ENCODE data around the gene EEF1AKMT4.

EEF1AKMT4 gene

DNA sequence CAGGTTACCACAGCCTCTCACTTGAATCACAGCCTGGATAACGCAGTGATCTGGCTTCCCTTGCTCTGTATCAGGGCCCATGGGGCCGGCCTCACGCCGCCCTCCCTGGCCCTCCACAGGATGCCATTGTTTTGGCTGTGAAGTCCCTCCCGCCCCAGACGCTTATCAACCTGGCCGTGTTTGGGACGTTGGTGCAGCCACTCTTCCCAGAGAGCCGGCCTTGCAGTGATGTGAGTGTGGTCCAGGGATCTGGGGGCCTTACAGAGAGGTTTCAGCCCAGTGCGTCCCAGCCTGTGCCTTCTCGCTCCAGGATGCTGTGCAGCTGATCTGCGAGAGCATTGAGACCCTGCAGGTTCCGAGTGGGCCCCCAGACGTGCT, 13.4 kb upstream of the EEF1AKMT4 start:
- no peak for DNase-seq

DNA sequence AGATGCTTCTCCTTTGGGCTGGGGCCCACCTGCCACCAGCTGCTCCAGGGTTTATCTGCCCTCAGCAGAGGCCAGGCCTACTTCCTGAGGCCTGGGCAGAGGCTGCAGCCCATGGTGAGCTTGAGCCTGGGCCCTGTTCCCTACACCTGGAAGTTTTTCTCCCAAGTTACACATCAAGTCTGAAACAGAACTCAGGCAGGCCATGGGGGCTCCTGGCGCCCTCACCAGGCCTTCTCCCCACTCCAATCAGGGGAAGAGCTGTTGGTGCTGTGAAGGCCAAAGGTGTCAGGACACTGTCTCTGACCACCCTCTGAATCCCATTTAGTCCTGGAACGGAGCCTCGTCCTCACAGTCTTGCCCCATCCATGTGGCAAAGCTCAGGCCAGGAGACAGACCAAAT, 12.8 kb upstream of the EEF1AKMT4 start:
- no peak for DNase-seq

DNA sequence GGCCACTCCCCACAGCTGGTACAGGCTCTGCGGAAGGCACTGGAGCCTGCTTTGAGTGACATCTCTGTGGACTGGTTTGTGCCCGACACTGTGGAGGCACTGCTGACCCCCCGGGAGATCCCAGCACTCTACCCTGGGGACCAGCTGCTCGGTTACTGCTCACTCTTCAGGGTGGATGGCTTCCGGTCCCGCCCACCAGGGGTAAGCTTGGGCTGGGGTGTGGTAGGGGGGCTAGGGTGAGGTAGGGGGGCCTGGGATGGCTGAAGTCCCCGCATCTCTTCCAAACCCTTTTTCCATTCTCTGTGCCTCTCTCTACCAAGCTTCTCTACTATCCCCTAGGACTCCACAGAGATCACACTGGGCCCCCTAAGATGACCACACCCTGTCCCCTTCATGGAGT, 12.3 kb upstream of the EEF1AKMT4 start:
- no peak for DNase-seq

DNA sequence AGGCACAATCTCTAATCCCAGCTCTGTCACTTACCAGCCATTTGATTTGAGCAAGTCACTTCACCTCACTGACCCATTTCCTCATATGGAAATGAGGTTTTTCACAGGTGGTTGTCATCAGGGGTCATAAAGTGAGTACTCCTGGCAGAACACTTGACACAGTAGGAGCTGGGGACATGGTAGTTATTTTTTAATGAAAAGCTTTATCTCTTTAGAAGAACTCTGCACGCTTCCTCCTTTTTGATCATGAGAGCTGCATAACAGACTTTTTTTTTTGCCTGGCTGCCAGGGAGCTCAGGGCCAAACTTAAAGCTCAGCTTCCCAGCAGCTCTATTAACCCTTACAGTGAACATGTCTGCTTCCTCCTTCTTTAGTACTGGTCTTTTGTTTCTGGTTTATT, 11.7 kb upstream of the EEF1AKMT4 start:
- DNase-seq, result no peak

DNA sequence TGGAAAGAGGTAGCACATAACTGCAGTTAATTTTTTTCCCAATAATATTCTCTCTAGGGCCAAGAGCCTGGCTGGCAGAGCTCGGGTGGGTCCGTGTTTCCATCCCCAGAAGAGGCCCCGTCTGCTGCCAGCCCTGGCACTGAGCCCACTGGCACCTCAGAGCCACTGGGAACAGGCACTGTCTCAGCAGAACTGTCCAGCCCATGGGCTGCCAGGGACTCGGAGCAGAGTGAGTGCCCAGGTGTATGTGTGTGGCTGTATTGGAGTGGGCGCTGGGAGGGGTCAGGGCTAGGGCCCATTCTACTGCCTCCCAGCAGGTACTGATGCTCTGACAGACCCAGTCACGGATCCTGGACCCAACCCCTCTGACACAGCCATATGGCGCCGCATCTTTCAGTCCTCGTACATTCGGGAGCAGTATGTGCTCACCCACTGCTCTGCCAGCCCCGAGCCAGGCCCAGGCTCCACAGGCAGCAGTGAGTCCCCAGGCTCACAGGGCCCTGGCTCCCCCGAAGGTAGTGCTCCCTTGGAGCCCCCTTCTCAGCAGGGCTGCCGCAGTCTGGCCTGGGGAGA, 11.1 kb upstream of the EEF1AKMT4 start:
- DNase-seq, result no peak

DNA sequence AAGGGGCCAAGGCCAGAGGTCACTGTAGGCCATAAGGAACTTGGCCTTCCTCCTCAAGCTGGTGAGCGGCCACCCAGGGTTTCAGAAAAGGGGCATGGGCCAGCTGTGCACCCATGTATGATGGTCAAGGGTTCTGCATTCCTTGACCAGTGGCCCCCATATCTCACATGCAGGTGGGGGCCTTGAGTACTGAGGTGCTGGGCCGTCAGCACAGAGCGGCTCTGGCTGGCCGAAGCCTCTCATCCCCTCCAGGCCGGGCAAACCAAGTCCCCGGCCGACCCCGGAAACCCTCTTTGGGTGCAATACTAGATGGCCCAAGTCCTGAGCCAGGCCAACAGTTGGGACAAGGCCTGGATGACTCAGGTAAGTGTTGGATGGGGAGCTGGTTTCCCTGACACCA, 10.3 kb upstream of the EEF1AKMT4 start:
- no peak for DNase-seq

DNA sequence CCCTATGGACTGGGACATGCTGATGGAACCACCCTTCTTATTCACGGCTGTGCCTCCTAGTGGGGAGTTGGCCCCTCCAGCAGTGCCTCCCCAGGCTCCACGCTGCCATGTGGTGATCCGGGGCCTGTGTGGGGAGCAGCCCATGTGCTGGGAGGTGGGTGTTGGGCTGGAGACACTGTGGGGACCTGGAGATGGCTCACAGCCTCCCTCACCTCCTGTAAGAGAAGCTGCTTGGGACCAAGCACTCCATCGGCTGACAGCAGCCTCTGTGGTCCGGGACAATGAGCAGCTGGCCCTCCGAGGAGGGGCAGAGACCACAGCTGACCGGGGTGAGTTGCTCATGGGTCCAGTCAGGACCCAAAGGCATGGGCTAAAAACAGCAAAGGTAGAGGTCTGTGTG, 9.8 kb upstream of the EEF1AKMT4 start:
- no peak for DNase-seq

DNA sequence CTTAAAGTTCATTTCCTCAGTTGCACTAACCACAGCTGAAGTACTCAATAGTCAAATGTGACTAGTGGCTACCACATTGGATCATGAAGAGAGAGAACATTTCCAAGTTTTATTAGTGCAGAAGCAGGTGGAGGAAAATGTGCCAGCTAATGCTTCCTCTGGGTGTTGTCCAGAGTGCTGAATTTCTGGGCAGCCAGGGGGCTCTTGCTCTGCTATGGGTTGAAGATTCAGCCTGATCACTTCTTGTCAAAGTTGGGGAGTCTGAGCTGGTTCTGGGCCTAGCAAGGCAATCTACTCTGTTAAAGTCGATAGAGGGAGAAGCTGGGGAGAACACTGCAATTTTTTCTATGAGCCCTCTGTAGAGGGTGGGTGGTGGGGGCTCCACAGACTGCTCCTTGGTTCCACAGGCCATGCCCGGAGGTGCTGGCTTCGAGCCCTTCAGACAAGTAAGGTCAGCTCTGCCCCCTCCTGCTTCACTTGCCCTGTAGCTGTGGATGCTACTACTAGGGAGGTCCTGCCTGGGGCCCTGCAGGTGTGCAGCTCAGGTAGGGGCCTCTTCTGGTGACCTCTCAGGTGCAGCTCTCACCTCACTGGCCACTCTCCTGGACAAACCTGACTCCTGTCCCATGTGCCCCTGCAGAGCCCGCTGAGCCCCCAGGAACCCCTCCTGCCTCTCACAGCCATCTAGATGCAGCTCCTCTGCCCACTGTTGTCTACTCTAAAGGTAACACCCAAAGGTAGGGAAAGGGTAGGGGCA, 8.9 kb upstream of the EEF1AKMT4 start:
- DNase-seq, result no peak

DNA sequence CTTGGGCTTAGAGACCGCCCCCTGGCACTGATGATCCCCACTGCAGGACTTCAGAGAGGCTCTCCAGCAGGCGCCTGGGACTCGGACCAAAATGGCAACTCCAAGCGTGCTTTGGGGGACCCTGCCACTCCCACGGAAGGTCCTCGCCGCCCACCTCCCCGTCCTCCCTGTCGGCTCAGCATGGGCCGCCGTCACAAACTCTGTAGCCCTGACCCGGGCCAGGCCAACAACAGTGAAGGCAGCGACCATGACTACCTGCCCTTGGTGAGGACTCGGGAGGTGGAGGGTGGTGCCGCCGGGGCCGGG, 8.4 kb upstream of the EEF1AKMT4 start:
- no peak for DNase-seq

DNA sequence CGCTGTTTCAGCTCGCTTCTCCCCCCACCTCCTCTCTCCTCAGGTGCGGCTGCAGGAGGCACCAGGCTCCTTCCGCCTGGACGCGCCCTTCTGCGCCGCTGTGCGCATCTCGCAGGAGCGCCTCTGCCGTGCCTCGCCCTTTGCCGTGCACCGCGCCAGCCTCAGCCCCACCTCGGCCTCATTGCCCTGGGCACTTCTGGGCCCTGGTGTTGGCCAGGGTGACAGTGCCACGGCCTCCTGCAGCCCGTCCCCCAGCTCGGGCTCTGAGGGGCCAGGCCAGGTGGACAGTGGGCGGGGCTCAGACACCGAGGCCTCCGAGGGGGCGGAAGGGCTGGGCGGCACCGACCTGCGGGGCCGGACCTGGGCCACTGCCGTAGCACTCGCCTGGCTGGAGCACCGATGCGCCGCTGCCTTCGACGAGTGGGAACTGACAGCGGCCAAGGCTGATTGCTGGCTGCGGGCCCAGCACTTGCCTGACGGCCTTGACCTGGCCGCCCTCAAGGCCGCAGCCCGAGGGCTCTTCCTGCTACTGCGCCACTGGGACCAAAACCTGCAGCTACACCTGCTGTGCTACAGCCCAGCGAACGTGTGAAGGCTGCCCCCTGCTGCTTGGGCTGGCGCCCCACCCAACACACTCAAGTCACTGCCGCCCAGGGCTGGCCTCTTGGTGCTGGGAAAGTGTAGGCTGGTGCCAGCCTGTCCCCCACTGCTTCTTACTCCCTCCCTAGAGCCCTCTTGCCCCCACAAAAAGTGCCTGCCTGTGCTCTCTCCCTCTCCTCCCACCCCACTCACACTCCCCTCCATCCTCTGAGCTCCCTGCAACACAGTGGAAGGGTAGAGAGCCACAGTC, 7.8 kb upstream of the EEF1AKMT4 start:
- DNase-seq, result no peak

DNA sequence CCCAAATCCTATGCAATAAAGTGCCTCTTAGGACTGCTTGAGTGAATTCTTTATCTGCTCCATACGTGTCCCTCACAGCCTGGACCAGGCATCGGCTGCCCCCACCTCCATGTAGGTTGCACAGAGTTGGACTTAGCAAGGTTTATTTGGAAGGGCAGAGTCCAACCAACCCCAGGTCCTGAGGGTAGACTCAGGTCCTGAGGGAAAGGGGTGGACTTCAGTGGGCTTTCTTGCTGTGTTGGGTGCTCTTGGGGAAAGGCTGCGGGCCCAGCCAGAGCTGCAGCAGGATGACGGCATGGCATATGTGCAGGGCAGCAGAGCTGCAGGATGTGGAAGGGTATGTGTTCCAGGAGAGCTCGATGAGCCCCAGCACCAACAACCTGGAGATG, 7.2 kb upstream of the EEF1AKMT4 start:
- no peak for DNase-seq

DNA sequence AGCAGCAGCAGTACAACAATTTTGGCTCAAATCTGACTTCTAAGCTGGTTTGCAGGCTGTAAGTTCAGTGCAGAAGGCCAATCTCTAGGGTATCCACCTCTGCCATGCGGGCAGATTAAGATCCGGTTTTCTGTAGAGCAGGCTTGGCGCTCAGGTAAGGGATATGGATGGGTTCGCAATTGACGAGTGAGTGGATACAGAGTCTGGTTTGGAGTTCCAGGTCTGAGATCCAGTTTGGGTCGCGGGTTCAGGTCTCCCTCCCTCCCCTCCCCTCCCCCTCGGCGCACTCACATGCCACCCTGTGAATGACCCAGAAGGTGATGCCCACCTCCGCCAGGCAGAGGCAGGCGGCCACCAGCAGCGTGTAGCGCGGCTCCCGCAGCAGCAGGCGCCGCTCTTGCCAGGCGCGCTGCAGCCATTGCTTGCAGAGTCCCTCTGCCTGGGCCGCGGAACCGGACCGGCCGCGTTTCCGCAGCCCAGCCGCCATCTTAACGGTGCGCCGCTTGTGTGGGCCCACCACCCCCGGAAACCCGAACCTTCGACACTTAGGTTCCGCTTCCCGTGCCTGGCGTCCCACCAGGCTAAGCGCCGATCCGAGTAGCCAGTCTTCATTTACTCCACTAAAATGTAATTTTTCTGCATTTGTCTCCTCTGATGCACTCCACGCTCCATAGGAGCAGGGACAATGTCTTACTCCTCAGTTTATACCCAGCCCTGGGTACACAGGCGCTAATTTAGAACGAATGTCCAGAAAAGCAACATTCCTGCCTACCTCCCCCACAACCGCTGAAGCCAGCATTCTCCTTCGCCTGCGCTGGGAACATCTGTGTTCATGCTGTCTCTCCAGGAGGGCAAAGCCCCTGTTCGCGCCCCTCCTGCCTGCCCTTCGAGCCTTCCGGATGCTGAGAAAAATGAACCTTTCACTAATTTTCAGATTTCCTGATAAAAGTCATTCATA, 739 bp upstream of the EEF1AKMT4 start, which contains the start of gene ALG3:
TSS of gene ALG3 (minus strand) at position 509 of the 958 bp plus-strand sequence. CDS start at position 487, 22 bp downstream.
- DNase-seq, result peak; percentile 81

DNA sequence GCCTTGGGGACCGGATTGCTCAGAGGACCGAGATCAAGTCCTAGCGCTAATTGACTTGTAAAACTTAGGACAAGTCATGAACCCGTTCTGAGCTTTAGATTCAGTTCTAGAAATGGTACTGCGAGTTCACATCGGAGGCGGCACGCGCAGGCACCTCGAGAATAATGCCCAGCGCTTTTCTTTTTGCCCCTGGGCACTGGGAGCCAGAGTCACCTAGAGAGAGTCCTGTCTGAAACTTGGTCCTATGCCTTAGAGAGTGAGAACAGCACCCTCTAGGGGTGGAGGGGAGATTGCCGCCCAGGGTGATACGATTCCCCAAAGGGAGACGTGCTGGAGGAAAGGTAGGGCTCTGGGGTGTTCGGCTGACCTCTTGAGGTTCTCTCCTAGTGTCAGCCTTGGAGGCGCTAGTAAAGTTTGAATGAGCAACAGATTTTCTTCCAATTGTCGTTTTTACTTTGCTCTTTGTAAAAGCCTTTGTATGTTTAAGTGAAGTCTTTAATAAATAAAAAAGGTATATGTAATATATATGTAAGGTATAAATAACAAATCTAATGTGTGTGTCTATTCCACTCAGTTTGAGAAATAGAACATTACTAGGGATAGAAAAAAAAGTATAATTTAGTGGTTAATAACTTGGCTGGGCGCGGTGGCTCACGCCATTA, 826 bp downstream of the EEF1AKMT4 start:
- DNase-seq, result peak; percentile 84

DNA sequence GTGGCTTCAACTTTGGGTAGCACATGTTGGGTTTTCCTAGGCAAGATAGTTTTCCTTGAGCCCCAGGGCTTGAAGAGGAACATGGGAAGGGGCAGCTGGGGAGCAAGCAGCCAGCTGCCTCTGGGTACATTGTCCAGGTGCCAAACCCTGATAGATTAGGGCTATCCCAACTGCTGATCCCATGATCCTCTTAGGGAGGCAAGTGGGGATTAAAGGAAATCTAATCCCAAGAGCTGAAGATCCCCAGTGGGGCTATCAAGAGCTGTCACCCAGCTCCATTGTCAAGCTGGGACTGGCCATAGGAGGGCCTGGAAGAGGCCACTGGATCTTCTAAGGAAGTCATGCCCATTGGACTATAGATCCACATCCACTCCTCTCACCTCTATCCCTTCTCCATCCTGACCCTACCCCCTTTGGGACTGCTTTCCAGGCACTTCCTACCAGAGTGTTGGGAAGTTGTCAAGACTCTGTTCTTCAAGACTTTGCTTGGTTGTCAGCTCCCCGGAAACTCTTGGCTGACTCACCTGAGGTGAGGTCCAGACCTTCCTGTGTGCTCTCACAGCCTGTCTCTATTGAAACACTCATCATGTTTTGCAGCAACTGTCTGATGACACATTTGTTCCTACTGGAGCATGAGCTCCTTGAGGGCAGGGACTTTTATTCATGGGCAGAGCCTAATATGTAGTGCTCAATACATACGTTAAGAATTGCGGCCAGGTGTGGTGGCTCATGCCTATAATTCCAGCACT, 6.0 kb downstream of the EEF1AKMT4 start:
- no peak for DNase-seq

DNA sequence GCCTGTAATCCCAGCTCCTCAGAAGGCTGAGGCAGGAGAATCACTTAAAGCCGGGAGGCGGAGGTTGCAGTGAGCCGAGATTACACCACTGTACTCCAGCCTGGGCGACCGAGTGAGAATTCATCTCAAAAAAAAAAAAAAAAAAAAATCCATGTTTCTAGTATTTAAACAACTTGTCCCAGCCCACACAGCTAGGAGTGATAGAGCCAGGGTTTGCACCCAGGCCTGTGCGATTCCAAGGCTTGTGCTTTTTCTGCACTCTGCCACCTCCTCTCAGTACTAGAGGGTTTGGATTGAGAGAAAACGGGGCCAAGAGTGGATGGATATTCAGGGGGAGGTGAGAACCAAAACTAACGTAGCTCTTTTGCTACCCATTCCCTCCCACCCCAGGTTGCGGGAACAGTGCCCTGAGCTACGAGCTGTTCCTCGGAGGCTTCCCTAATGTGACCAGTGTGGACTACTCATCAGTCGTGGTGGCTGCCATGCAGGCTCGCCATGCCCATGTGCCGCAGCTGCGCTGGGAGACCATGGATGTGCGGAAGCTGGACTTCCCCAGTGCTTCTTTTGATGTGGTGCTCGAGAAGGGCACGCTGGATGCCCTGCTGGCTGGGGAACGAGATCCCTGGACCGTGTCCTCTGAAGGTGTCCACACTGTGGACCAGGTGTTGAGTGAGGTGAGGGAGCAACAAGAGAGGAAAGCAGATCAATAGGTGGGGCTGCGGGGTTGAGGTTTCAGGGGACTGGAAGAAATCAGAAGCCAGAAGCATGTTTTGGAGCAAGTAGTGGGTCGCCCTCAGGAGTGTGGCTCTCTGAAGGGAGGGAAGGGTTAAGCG, 7.8 kb downstream of the EEF1AKMT4 start:
- DNase-seq, result no peak

DNA sequence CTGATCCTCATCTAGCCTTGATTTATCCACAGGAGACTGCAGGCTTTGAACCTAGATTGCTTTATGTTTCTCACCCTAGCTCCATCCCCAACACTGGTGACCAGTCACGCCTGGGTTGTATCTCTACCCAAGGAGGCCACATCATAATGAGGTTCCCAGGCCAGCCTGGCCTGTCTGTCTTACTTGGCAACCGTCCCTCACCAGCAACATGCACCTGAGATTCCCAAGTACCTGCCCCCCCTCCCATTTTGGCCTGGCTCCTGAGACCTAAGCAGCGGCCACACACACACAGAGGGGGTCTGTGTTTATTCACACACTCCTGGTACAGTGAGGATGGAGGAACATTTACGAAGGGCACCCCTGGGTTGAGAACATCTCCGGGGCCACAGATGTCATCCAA, 9.5 kb downstream of the EEF1AKMT4 start:
- DNase-seq, result no peak

DNA sequence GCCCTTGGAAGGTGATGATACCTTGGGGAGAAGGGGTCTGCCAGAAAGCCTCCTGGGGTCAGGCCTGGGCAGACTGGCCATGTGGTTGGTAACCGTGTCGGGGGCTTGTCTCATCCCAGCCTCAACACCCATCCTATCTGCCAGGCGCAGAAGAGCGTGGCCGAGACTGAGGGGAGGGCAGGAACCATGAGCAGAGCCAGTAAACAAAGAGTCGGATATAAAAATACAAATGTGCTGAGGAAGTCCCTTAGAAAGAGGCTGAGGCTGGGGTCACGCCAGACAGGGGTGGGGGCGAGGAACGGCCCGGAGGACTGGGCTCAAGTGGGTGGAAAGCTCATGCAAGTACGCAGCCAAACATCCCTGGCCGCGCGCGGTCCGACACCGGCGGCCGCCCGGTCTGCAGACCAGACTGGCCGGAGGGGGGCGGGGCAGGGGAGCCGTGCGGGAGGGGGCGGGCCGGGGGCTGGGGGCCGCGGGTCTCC, 10.0 kb downstream of the EEF1AKMT4 start:
- no peak for DNase-seq

DNA sequence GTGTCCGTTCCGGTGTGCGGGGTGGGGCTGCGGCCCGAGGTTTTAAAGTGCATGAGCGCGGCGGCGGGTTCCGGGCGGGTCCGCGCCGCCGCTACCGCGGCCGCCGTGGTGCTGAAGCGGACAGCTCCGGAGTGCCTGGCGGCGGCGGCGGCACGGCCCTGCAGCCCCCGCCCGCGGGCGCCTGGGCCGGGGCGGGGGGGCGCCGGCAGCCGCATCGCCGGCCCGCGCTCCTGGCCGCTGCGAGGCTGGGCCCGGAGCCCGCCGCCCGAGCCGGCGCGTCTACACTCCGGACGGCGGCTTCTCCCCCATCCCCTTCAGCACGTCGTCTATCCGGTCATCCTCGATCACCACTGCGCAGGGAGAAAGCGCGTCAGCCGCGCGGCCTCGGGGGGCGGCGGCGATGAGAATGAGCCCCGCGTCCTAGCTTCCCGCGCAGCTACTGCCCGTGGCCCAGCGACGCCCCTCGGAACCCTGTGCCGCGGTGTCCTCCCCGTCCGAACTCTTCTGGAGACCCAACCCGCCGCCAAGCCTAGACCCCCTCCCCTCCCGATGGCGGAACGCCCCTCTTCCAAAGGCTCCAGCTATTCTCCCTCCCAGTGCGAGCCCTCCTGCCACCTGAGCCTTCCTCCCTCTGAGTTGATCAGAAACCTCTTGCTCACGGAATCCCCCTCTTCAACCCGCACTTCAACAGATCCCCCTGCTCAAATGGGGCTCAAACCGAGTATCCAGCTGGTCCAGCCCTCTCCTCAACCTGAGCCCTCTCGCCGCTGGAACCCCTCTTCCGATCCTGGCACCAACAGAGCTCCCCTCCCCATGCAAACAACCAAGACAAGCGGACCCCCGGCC, 10.6 kb downstream of the EEF1AKMT4 start:
- peak; percentile 44 for DNase-seq

DNA sequence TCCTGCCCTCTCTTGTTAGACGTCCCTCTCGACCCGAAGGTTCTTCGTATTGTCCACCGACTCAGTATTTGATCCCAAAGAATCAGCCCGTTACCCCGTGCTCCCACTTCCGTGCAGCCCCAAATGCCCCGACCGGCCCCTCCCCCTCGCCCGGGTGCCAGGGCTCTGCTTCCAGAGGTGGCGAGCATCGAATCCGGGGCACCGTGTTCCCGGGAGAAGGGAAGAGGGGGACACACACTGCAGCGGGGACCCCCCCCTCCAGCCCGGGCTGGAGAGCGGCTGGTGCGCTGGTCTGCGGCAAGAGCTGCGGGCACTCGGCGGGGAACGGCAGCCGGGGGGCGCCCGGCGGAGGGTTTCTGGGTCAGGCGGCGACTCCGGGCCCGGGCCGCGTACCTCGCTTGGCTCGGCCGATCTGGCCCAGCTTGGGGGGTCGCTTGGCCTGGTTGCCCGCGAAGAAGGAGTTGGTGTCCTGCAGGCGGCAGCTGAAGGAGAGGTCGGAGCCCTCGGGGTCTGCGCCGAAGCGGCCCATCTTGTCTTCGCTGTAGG, 11.3 kb downstream of the EEF1AKMT4 start:
- DNase-seq, result peak; percentile 14

Data from T-helper 9 cell (primary cell).